Naive thymus-derived CD4-positive, alpha-beta T cell (primary cell): ENCODE data around the gene RHPN2. TPM values are rescaled to one million over a fixed set of nuclear protein-coding genes. Genes with fewer than 3 reads are reported as not detected.
A peak's percentile ranks its signal among the peaks of the same experiment; 100 is the strongest.

Experiments used
- ATAC-seq: fragments of 150-1000 bp; cut with Tn5 transposase; 2 replicates; pipeline ENCODE4 v1.10.0; 2021; ENCODE audit warnings: mild to moderate bottlenecking, moderate library complexity
- CTCF ChIA-PET: fragments of 350-600 bp; sonication (Branson Sonifier 250); formaldehyde crosslinking; loops from one replicate; lab custom pipeline; 2021; ENCODE audit warnings: antibody characterized with exemption; lab: Charles Lee
- POLR2A ChIA-PET: fragments of 350-600 bp; sonication (Branson Sonifier 250); formaldehyde crosslinking; loops from one replicate; lab custom pipeline; 2021; ENCODE audit warnings: antibody characterized with exemption, inconsistent platforms; lab: Charles Lee
- DNase-seq, 9 donors: peaks; one replicate each; pipeline versions ENCODE4 v3.0.0 to v3.0.0-alpha.2; 2020 to 2022; ENCODE audit warnings: mixed read lengths in 1 of 9
- H3K27ac ChIP-seq: one replicate; pipeline ENCODE4 v1.7.0; 2013; ENCODE audit warnings: mild to moderate bottlenecking, low read depth, low read length, moderate library complexity
- H3K27me3 ChIP-seq, 2 donors: one replicate each; pipeline ENCODE4 v1.7.0; 2013; ENCODE audit warnings: low read length in 2 of 2, mild to moderate bottlenecking in 2 of 2, moderate library complexity in 2 of 2; ENCODE audit not compliant: control insufficient read depth in 2 of 2, insufficient read depth in 2 of 2
- H3K36me3 ChIP-seq, 3 experiments: 1 replicate in 2 of 3; 2 replicates in 1 of 3; pipeline ENCODE4 v1.7.0; 2013; ENCODE audit warnings: low read length in 3 of 3, mild to moderate bottlenecking in 3 of 3, moderate library complexity in 1 of 3; ENCODE audit not compliant: insufficient read depth in 3 of 3, control insufficient read depth in 2 of 3
- H3K4me1 ChIP-seq, 2 donors: one replicate each; pipeline ENCODE4 v1.7.0; 2013; ENCODE audit warnings: low read length in 2 of 2, mild to moderate bottlenecking in 2 of 2, moderate library complexity in 1 of 2; ENCODE audit not compliant: control insufficient read depth in 2 of 2, insufficient read depth in 2 of 2
- H3K4me3 ChIP-seq: 2 replicates; pipeline ENCODE4 v1.7.0; 2013; ENCODE audit warnings: mild to moderate bottlenecking, low read length
- H3K9me3 ChIP-seq, 3 experiments: 1 replicate in 2 of 3; 2 replicates in 1 of 3; pipeline ENCODE4 v1.7.0; 2013; ENCODE audit warnings: low read length in 3 of 3; ENCODE audit not compliant: control insufficient read depth in 2 of 3
- H3K27ac Mint-ChIP-seq, 9 donors: one replicate each; pipeline ENCODE4 v1.8.0; 2020 to 2022; ENCODE audit warnings: mixed read lengths in 9 of 9, mild to moderate bottlenecking in 8 of 9, moderate library complexity in 5 of 9, inconsistent platforms in 2 of 9
- H3K27me3 Mint-ChIP-seq, 5 donors: one replicate each; pipeline ENCODE4 v1.8.0; 2021 to 2022; ENCODE audit warnings: mixed read lengths in 5 of 5, mild to moderate bottlenecking in 1 of 5
- H3K36me3 Mint-ChIP-seq, 5 donors: one replicate each; pipeline ENCODE4 v1.8.0; 2020 to 2022; ENCODE audit warnings: mixed read lengths in 5 of 5, mild to moderate bottlenecking in 3 of 5, inconsistent platforms in 1 of 5
- H3K4me1 Mint-ChIP-seq, 7 donors: one replicate each; pipeline ENCODE4 v1.8.0; 2020 to 2022; ENCODE audit warnings: mixed read lengths in 7 of 7, mild to moderate bottlenecking in 3 of 7, inconsistent platforms in 1 of 7
- H3K4me3 Mint-ChIP-seq, 10 donors: one replicate each; pipeline ENCODE4 v1.8.0; 2020 to 2022; ENCODE audit warnings: mild to moderate bottlenecking in 10 of 10, mixed read lengths in 10 of 10, moderate library complexity in 6 of 10, inconsistent platforms in 2 of 10
- H3K9me3 Mint-ChIP-seq, 11 donors: one replicate each; pipeline ENCODE4 v1.8.0; 2020 to 2022; ENCODE audit warnings: mixed read lengths in 11 of 11, mild to moderate bottlenecking in 4 of 11, inconsistent platforms in 1 of 11, moderate library complexity in 1 of 11
- intact Hi-C, 2 donors: fragments of 100-400 bp; cut with micrococcal nuclease; formaldehyde crosslinking; loops; one replicate each; pipeline ENCODE4 v1.15.1; 2023
- polyA plus RNA-seq, 2 donors: library from polyadenylated mRNA; unstranded; fragments of 300-500 nt; fragmentation: Illumina TruSeq; gene quantifications; one replicate each; pipeline ENCODE4 v1.2.3, GENCODE V29; 2021
- total RNA-seq, 6 experiments: library from RNA in 5 of 6; stranded (reverse) in 5 of 6; gene quantifications; 1 replicate in 5 of 6; 2 replicates in 1 of 6; pipeline ENCODE4 v1.2.3 and lab custom pipeline; 2021 to 2026

Gene RHPN2
- total and polyA plus RNA-seq, 7 experiments from 2014 or later, result 0.16 to 2.6 (median 0.34) TPM; not detected in 2

DNA sequence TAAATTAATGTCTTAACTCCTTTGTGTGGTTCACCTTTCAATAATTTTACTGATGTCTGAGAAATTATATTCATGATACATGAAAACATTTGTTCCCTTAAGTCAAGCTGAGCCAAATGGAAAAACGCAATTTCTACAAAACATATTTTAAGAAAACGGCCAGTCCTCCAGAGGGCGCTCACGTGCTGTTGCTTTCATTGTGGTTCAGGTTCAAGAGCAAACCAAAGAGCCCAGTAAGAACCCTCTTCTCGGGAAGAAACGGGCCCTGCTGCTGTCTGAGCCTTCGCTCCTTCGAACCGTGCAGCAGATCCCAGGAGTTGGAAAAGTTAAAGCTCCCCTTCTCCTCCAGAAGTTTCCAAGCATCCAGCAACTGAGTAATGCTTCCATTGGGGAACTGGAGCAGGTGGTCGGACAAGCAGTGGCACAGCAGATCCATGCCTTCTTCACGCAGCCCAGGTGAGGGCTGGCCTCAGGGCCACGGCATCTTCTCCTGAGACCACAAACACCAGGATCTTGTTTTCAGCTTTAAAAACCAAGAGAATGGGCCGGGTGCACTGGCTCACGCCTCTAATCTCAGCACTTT, 88.4 kb downstream of the RHPN2 start:
- POLR2A ChIA-PET, result interaction anchor here (0.7 kb wide), 1 partner anchor 31 kb away, joined by 3 read pairs; no protein-coding TSS in a partner anchor
- intact Hi-C loops, result loop anchor here (1.0 to 10.0 kb wide), 2 partner anchors 143 to 182 kb away; no protein-coding TSS in a partner anchor
- peaks cover 0 to 2% (median 0%) of the 10 kb centered on the region in 11 donors for H3K9me3 Mint-ChIP-seq
- peak overlapping the region in 1 of 9 donors; percentile 65 for H3K27ac Mint-ChIP-seq
- H3K4me3 ChIP-seq, result no peak overlapping the region
- ATAC-seq (no peak), DNase-seq (peak; percentile 42 to 66 (median 61))
- H3K36me3 Mint-ChIP-seq, result peaks cover 0 to 7% (median 0%) of the 10 kb centered on the region in 5 donors
- peaks cover under 1 to 18% (median 10%) of the 10 kb centered on the region in 7 donors for H3K4me1 Mint-ChIP-seq
- H3K4me1 ChIP-seq, result peaks cover 0 to under 1% of the 10 kb centered on the region in 2 donors
- CTCF ChIA-PET, result interaction anchor here (0.7 to 1.6 kb wide), 5 partner anchors 8 to 154 kb away, joined by 3 read pairs; no protein-coding TSS in a partner anchor
- H3K36me3 ChIP-seq, result no peaks in the 10 kb centered on the region
- no peak overlapping the region for H3K27ac ChIP-seq
- no peaks in the 10 kb centered on the region for H3K27me3 ChIP-seq
- no peaks in the 10 kb centered on the region for H3K27me3 Mint-ChIP-seq
- no peaks in the 10 kb centered on the region for H3K9me3 ChIP-seq
- no peak overlapping the region for H3K4me3 Mint-ChIP-seq

DNA sequence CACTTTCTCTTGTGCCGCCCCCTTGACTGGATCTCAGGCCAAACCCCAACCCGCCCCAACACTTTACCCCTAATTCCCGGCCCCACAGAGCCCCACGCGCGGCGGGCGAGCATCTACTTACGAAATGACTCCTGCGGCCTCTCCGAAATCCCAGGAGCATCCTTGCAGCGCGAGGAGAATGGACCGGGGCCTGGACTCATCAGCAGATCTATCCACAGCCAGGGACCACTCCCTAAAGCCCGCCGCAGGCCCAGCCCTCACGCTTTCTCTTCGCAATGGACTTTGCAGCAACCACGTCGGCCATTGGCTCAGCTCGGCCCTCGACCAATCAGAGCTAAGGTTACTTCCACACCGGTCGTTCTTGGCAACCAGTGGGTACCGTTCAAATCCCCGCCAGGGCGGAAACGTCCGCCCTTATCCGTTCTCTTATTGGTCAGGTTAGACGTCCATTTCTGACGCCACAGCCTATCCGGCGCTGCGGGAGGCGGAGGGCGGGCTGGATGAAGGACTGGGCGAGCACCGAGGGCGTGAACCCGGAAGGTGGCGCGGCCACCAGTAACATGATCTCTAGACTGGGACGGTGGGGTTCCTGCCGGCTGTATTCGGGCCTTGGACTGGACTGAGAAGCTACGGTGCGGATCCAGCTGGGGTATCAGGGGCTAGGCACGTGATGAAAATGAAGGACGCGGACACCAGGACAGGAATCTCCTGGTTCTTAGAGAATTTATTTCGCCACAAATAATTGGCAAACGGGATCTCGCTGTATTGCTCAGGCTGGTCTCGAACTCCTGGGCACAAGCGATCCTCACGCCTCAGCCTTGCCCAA, 92.8 kb downstream of the RHPN2 start, which contains the start of the genes CEP89 and FAAP24:
TSS of gene CEP89 (minus strand) at position 244 of the 826 bp plus-strand sequence. CDS start at position 160, 84 bp downstream.
TSS of gene FAAP24 (plus strand) at position 528 of the 826 bp plus-strand sequence. CDS start 955 bp downstream, outside the sequence.
- Histone ChIP-seq H3K36me3 (peaks cover 0 to 3% (median 0%) of the 10 kb centered on the region in 3 experiments), H3K4me3 (peak within 1 kb of the TSS; percentile 78), H3K4me1 (peaks cover 0 to 5% of the 10 kb centered on the region in 2 donors), H3K9me3 (no peaks in the 10 kb centered on the region), H3K27ac (peak within 1 kb of the TSS; percentile 75), H3K27me3 (no peaks in the 10 kb centered on the region)
- peaks cover 0 to 9% (median 4%) of the 10 kb centered on the region in 5 donors for H3K36me3 Mint-ChIP-seq
- no peaks in the 10 kb centered on the region for H3K27me3 Mint-ChIP-seq
- intact Hi-C loops, result loop anchor here (1.0 to 10.0 kb wide), 14 partner anchors 109 to 565 kb away; partner anchors contain the start of genes ANKRD27 (in 2 of the 2), CEBPG (in 2 of the 2), GPATCH1 (in 2 of the 2) and PDCD5 (in 2 of the 2)
- H3K9me3 Mint-ChIP-seq, result peaks cover 0 to 5% (median 0%) of the 10 kb centered on the region in 11 donors
- peaks cover 14 to 27% (median 20%) of the 10 kb centered on the region in 7 donors for H3K4me1 Mint-ChIP-seq
- peak; percentile 98 for ATAC-seq
- H3K27ac Mint-ChIP-seq, result peak within 1 kb of the TSS; percentile 92 to 97 (median 97)
- POLR2A ChIA-PET, result interaction anchor here (0.6 to 3.0 kb wide), 9 partner anchors 17 to 1870 kb away, joined by 3 to 13 read pairs (median 3); partner anchors contain the start of genes GPATCH1, NUDT19 and PDCD5
- CTCF ChIA-PET, result no interaction called here
- peak within 1 kb of the TSS; percentile 96 to 100 (median 99) for H3K4me3 Mint-ChIP-seq
- peak; percentile 89 to 99 (median 98) for DNase-seq

DNA sequence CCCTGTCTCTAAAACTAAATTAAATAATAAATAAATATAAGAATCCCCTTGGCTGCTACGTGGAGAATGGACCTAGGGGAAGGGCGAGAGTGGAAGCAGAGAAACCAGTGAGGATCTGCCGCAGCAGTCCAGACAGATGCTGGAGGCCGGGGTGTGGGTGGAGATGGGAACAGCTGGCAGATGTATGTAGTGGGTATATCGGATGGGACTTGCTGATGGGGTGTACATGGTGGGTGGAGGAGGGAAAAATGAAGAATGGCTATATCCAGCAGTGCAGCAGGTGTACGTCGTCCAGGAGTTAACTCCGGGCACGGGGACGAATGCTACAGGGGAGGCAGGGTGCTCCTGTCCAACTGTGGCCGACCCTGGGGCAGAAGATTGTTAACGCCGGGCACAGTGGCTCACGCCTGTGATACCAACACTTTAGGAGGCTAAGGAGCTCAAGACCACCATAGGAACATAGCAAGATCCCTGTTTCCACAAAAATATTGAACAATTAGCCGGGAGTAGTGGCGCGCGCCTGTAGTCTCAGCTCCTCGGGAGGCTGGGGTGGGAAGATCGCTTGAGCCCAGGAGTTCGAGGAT, 93.6 kb downstream of the RHPN2 start:
- peaks cover 0 to 13% (median 4%) of the 10 kb centered on the region in 5 donors for H3K36me3 Mint-ChIP-seq
- Histone ChIP-seq H3K4me1 (peaks cover 0 to 5% of the 10 kb centered on the region in 2 donors), H3K27me3 (no peaks in the 10 kb centered on the region), H3K4me3 (peak overlapping the region; percentile 78), H3K36me3 (peaks cover 0 to 3% (median 0%) of the 10 kb centered on the region in 3 experiments), H3K27ac (peak overlapping the region; percentile 70), H3K9me3 (no peaks in the 10 kb centered on the region)
- ChIA-PET POLR2A (interaction anchor here (0.9 to 3.0 kb wide), 5 partner anchors 110 to 390 kb away, joined by 3 to 13 read pairs (median 4); partner anchors contain the start of genes GPATCH1, NUDT19 and PDCD5), CTCF (interaction anchor here (0.6 kb wide), 1 partner anchor 16 kb away, joined by 3 read pairs; no protein-coding TSS in a partner anchor)
- no peak for ATAC-seq
- H3K4me3 Mint-ChIP-seq, result peak overlapping the region; percentile 96 to 100 (median 99)
- H3K4me1 Mint-ChIP-seq, result peaks cover 14 to 23% (median 18%) of the 10 kb centered on the region in 7 donors
- no peaks in the 10 kb centered on the region for H3K27me3 Mint-ChIP-seq
- peak overlapping the region in 7 of 9 donors; percentile 17 to 97 (median 97) for H3K27ac Mint-ChIP-seq
- DNase-seq, result no peak
- intact Hi-C loops, result loop anchor here (1.0 to 10.0 kb wide), 5 partner anchors 176 to 564 kb away; partner anchors contain the start of genes PDCD5 (in 2 of the 2), CEBPG (in 1 of the 2) and DPY19L3 (in 1 of the 2)
- H3K9me3 Mint-ChIP-seq, result peaks cover 0 to 5% (median 0%) of the 10 kb centered on the region in 11 donors

DNA sequence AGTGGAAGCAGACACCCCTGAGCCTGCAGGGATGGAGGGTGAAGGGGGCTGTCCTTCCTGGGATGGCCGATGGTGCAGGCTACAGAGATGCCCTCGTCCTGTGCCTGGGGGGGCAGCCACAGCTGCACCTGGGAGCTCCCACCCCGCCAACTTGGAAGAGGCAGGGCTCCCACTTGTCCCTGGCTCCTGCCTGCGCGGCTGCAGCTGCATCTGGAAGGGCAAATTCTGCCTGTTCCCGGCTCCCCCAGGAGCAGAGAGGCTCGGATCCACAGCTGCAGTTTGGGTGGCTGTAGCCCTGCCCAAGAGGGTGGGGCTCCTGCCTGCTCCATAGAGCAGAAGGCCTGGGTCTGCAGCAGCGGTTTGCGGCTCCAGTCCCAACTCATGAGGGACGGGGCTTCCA, 95.1 kb downstream of the RHPN2 start:
- H3K4me3 ChIP-seq, result no peak overlapping the region
- no peak for DNase-seq
- ChIA-PET CTCF (interaction anchor here (0.6 kb wide), 1 partner anchor 134 kb away, joined by 4 read pairs; no protein-coding TSS in a partner anchor), POLR2A (no interaction called here)
- H3K27ac ChIP-seq, result no peak overlapping the region
- H3K36me3 Mint-ChIP-seq, result peaks cover 0 to 14% (median under 1%) of the 10 kb centered on the region in 5 donors
- peaks cover 0 to 5% of the 10 kb centered on the region in 2 donors for H3K4me1 ChIP-seq
- peaks cover 0 to 5% (median 0%) of the 10 kb centered on the region in 11 donors for H3K9me3 Mint-ChIP-seq
- H3K4me1 Mint-ChIP-seq, result peaks cover 14 to 21% (median 15%) of the 10 kb centered on the region in 7 donors
- no peaks in the 10 kb centered on the region for H3K9me3 ChIP-seq
- ATAC-seq, result no peak
- intact Hi-C loops, result no loop called here
- H3K27me3 Mint-ChIP-seq, result no peaks in the 10 kb centered on the region
- H3K27ac Mint-ChIP-seq, result no peak overlapping the region
- H3K27me3 ChIP-seq, result no peaks in the 10 kb centered on the region
- peaks cover 0 to 3% (median 0%) of the 10 kb centered on the region in 3 experiments for H3K36me3 ChIP-seq
- peak overlapping the region in 2 of 10 donors; percentile 16 to 62 for H3K4me3 Mint-ChIP-seq

DNA sequence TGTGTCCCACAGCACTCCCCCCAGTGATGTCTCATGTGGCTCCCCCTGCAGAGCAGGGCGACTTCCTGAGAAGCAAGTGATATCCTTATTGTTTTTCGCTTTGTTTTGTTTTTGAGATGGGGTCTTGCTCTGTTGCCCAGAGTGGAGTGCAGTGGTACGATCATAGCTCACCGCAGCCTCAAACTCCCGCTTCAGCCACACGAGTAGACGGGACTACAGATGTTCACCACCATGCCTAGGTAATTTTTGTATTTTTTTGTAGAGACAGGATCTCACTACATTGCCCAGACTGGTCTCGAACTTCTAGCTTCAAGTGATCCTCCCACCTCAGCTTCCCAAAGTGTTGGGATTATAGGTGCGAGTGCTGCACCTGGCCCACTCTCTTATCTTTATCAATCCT, 97.9 kb downstream of the RHPN2 start:
- no peak overlapping the region for H3K27ac ChIP-seq
- intact Hi-C loops, result no loop called here
- Mint-ChIP-seq H3K36me3 (peaks cover 5 to 39% (median 11%) of the 10 kb centered on the region in 5 donors), H3K27me3 (no peaks in the 10 kb centered on the region), H3K4me1 (peaks cover 8 to 20% (median 11%) of the 10 kb centered on the region in 7 donors), H3K4me3 (no peak overlapping the region), H3K27ac (no peak overlapping the region), H3K9me3 (peaks cover 0 to 3% (median 0%) of the 10 kb centered on the region in 11 donors)
- ATAC-seq, result no peak
- H3K4me1 ChIP-seq, result peaks cover 0 to 5% of the 10 kb centered on the region in 2 donors
- ChIA-PET CTCF (no interaction called here), POLR2A (no interaction called here)
- H3K4me3 ChIP-seq, result no peak overlapping the region
- no peak for DNase-seq
- H3K27me3 ChIP-seq, result no peaks in the 10 kb centered on the region
- no peaks in the 10 kb centered on the region for H3K9me3 ChIP-seq
- peaks cover 0 to 19% (median 0%) of the 10 kb centered on the region in 3 experiments for H3K36me3 ChIP-seq
